ENCODE data around the gene SLC5A10.
"Not testable (repeated sequence)": the region's sequence is repeated elsewhere in the genome, so short reads cannot be mapped to it uniquely, and the experiment has no call there.

GRCh38 chr17:19038007-19038406 lies 86.0 kb downstream of the SLC5A10 start:
- TF ChIP-seq POLR2A (IDR thresholded peaks at IDR 0.05): not testable (repeated sequence)
- TF ChIP-seq, protein P1, sequence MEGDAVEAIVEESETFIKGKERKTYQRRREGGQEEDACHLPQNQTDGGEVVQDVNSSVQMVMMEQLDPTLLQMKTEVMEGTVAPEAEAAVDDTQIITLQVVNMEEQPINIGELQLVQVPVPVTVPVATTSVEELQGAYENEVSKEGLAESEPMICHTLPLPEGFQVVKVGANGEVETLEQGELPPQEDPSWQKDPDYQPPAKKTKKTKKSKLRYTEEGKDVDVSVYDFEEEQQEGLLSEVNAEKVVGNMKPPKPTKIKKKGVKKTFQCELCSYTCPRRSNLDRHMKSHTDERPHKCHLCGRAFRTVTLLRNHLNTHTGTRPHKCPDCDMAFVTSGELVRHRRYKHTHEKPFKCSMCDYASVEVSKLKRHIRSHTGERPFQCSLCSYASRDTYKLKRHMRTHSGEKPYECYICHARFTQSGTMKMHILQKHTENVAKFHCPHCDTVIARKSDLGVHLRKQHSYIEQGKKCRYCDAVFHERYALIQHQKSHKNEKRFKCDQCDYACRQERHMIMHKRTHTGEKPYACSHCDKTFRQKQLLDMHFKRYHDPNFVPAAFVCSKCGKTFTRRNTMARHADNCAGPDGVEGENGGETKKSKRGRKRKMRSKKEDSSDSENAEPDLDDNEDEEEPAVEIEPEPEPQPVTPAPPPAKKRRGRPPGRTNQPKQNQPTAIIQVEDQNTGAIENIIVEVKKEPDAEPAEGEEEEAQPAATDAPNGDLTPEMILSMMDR (IDR thresholded peaks at IDR 0.05): not testable (repeated sequence)

All from Peyer's patch (tissue), 4 donors.